GM19452 (cell line): ENCODE results near the gene OR7C1.
"Not testable (repeated sequence)": the region's sequence is repeated elsewhere in the genome, so short reads cannot be mapped to it uniquely, and the experiment has no call there.

Experiments
- ATAC-seq: cut with Tn5 transposase; IDR thresholded peaks from one replicate; pipeline ENCODE4 v1.9.1; 2021; ENCODE audit not compliant: unreplicated experiment

OR7C1 gene

GRCh38 chr19:14835011-14835410 is at the start of gene OR7C1, which contains the start of gene OR7A5:
TSS of gene OR7C1 (minus strand) at chr19:14835185. CDS start at chr19:14800136, 35,049 bp downstream.
TSS of gene OR7A5 (minus strand) at chr19:14835185. CDS start at chr19:14828241, 6,944 bp downstream.
- ATAC-seq: no peak

- ATAC-seq: no peak
Observed at GRCh38 chr19:14871619-14872230, 36.7 kb upstream of the OR7C1 start.

DNA sequence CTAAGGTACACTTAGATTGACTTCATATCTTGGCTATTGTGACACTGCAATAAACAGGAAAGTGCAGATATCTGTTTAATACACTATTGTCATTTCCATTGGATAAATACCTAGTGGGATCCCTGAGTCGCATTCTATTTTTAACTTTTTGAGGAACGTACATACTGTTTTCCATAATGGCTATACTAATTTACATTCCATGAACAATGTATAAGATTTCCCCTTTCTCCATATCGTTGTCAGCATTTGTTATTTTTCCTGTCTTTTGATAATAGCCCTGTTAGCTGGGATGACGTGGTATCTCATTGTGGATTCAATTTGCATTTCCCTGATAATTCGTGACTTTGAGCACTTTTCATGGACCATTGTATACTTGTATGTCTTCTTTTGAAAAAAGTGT is 33.5 kb upstream of the OR7C1 start:
- ATAC-seq: no peak

GRCh38 chr19:14848822-14849221 is 13.8 kb upstream of the OR7C1 start, which contains the start of gene OR7A10:
TSS of gene OR7A10 (minus strand) at chr19:14848922. CDS start at chr19:14841877, 7,045 bp downstream.
- no peak for ATAC-seq

DNA sequence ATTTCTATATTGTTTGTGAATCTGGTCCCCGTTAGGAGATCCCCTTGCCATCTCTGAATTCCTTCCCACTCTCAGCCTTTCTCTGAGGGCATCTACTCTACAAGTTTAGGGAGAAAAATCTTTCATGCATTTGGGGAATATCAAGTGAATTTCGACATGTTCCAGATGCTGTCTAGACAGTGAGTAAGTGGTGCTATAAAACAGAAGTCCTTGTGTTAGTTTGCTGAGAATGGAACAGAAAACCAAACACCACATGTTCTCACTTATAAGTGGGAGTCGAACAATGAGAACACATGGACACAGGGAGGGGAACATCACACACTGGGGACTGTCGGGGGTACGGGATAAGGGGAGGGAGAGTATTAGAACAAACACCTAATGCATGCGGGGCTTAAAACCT is 8.6 kb upstream of the OR7C1 start:
- no peak for ATAC-seq

- ATAC-seq: no peak
Observed at GRCh38 chr19:14843169-14843568, 8.2 kb upstream of the OR7C1 start.

DNA sequence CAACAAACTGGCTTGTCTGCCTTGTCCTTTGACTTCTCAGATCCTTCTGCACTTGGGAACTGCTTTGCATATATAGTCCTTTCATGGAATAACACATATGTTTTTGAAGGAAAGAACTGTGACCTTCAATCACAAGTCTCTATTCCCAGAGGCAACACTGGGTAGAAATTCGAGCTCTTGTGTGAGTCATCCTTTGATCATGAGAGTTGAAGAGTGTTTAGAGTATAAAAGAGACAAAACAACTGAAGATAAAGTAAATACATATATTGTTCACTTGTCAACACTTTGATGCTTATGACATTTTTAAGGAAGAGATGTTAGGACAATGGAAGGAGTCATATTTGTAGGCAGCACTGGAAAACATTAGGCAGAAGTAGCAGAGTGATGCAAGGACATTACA is 5.2 kb upstream of the OR7C1 start:
- no peak for ATAC-seq

- ATAC-seq: no peak
Observed at GRCh38 chr19:14837391-14837790, 2.4 kb upstream of the OR7C1 start.

GRCh38 chr19:14830702-14831101 is 4.3 kb downstream of the OR7C1 start:
- no peak for ATAC-seq

DNA sequence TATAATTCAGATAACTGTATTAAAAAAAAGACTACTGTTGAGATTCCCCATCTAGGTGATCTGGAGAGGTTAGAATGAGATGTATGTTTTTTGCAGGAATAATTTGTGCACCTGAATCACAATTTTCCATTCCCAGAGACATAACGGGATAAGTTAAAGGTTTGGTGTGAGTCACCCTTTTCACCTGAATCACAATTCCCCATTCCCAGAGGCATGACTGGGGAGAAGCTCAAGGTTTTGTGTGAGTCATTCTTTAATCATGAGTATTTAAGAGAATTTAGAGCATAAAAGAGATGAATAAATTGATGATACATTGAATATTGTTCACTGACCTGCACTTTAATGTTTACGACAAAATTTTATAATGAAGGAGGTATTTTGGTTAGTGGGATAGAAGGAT is 9.0 kb downstream of the OR7C1 start:
- no peak for ATAC-seq

- no peak for ATAC-seq
Observed at GRCh38 chr19:14821937-14822336, 13.0 kb downstream of the OR7C1 start.

DNA sequence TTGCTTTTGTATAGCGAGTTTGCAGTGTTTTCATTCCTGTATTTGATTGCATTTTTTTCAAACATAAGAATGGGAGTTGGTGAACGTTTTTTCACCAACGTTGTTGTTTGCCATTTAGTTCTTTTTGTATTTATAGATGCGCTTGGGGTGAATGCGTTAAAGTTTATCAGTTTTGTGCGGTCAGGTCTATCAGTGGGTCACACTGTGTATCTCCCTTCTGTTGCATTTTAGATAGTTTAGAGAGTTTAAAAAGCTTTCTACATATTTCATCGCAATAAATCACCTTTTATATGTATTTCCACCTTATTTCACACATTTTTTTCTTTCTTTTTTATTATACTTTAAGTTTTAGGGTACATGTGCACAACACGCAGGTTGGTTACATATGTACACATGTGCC is 16.4 kb downstream of the OR7C1 start:
- ATAC-seq: no peak

- ATAC-seq: no peak
Observed at GRCh38 chr19:14817052-14817451, 17.9 kb downstream of the OR7C1 start.

- no peak for ATAC-seq
Observed at GRCh38 chr19:14814982-14815652, 19.9 kb downstream of the OR7C1 start.

GRCh38 chr19:14809272-14810057 is 25.5 kb downstream of the OR7C1 start:
- no peak for ATAC-seq

DNA sequence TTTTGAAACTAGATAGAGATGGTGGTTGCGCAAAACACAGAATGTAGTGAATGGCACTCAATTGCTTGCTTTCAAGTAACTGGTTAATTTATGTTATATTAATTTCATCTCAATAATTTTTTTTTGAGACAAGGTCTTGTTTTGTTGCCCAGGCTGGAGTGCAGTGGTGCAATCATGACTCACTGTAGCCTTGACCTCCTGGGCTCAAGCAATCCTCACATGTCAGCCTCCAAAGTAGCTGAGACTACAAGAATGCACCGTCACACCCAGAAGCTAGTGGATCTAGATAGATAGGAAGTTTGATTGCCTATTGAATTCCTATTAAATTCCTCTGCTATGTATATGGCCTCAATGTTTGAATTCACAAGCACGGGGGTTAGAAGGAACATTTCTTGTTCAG is 30.2 kb downstream of the OR7C1 start:
- no peak for ATAC-seq

- no peak for ATAC-seq
Observed at GRCh38 chr19:14798760-14799159, 36.2 kb downstream of the OR7C1 start.

DNA sequence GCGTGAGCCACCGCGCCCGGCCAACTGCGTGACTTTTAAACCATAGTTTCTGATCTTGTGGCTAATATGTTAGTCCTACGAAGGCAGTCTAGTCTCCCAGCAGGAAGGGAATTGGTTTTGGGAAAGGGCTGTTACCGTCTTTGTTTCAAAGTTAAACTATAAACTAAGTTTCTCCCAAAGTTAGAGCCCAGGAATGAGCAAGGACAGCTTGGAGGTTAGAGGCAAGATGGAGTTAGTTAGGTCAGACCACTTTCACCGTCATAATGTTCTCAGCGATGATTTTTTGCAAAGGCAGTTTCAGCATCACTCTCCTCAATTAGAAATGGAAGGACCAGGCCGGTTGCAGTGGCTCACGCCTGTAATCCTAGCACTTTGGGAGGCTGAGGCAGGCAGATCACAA is 39.0 kb downstream of the OR7C1 start:
- ATAC-seq: no peak

DNA sequence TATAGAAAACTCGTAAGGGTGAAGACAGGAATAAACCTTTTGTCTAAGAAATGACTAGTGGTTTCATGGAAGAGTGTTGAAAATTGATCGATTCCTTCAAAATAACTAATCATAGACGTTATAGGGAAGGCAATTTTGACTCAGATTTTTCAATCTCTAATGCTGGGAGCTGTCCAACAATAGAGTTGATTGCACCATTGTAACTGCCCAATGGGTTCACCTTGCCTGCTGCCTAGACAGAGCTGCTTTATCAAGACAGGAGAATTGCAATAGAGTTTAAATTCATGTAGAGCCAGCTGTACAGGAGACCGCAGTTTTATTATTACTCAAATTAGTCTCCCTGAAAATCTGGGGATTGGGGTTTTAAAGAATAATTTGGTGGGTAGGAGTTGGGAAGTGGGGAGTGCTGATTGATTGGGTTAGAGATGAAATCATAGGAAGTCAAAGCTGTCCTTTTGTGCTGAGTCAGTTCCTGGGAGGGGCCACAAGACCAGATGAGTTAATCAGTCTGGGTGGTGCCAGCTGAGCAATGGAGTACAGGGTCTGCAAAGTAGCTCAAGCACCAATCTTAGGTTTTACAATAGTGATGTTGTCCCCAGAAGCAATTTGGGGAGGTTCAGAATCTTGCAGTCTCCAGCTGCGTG is 39.8 kb downstream of the OR7C1 start:
- no peak for ATAC-seq

DNA sequence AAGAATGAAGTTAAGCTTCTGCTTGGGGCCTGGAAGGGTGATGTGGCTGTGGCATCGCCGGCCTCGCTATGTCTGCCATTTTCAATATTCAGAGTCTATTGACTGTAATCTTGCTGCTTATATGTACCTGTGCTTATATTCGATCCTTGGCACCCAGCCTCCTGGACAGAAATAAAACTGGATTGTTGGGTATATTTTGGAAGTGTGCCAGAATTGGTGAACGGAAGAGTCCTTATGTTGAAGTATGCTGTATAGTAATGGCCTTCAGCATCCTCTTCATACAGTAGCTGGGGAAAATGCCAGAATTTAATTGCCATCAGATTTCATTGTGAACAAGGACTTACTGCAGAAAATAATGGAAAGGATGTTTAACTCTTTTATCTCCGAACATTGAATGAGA is 42.7 kb downstream of the OR7C1 start:
- ATAC-seq: not testable (repeated sequence)

DNA sequence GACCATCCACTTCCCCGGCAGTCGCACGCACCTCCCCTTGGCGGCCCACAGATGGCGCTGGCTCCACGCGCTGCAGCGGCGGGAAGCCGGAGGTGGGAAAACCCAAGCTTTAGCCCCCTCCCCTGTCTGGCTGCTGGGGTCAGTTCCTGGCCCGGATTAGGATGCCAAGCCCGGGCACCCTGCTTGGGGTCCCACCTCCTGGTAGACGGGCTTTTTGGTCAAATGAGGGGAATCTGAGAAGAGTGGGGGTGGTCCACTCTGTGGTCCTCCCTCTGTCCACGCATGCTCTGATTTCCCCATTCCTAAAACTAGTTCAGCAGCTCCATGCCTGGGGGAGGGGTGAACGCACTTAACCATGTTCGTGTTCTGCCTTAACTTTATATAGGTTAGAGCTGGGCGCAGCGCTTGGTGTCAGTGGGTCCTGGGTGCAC is 48.5 kb downstream of the OR7C1 start:
- no peak for ATAC-seq
